Stomach (tissue), 4 donors: ENCODE data around the gene DYDC1.

Experiments used
- EP300 ChIP-seq: sonication (generic); formaldehyde crosslinking; IDR thresholded peaks from one replicate; pipeline ENCODE4 v1.6.1; 2017; ENCODE audit warnings: antibody characterized with exemption
- POLR2A ChIP-seq, 4 donors: fragments of 450-650 bp; IDR thresholded peaks; one replicate each; pipeline ENCODE4 v1.6.1; 2016; ENCODE audit warnings: antibody characterized with exemption in 4 of 4, control low read depth in 2 of 4, mild to moderate bottlenecking in 1 of 4, moderate library complexity in 1 of 4
- POLR2AphosphoS5 ChIP-seq, 3 donors: sonication (generic); formaldehyde crosslinking; IDR thresholded peaks; one replicate each; pipeline ENCODE4 v1.6.1; 2016; ENCODE audit warnings: antibody characterized with exemption in 3 of 3
- TF ChIP-seq, protein P1 (sequence below), 7 experiments: fragments of 450-650 bp in 4 of 7; fragments of 200-600 bp in 3 of 7; sonication (generic) in 3 of 7; IDR thresholded peaks; one replicate each; pipeline ENCODE4 v1.5.1; 2016 to 2019; ENCODE audit warnings: antibody characterized with exemption in 7 of 7, control low read depth in 2 of 7, mild to moderate bottlenecking in 1 of 7

DNA sequence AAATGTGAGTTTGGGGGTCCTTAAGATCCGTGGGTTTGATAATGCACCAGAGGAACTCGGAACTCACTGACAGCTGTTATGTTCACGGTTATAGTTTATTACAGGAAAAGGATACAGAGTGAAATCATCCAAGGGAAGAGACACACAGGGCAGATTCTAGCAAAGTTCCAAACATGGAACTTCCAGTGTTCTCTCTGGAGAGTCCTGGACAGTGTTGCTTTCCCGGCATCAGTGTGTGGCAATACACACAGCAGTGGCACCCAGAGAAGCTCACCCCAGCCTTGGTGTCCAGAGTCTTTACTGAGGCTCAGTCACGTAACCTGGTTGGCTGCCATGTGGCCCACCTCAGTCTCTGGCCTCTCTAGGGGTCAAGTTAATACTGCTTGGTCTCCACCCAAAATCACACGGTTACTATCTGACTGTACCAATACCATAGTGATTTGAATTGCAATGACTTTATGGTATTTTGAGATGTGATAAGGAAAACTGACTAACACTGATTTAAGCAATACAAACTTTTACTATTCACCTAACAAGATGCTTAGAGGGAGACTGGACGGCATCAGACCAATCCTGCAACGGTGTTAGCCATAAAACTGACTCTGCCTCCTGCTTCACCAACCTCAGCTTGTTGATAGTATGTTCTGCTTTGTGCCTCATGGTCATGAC lies 43.7 kb upstream of the DYDC1 start:
- TF ChIP-seq EP300 (no peak), POLR2A (IDR thresholded peaks at IDR 0.05) (no peak), POLR2AphosphoS5 (IDR thresholded peaks at IDR 0.05) (no peak)
- TF ChIP-seq, protein P1, sequence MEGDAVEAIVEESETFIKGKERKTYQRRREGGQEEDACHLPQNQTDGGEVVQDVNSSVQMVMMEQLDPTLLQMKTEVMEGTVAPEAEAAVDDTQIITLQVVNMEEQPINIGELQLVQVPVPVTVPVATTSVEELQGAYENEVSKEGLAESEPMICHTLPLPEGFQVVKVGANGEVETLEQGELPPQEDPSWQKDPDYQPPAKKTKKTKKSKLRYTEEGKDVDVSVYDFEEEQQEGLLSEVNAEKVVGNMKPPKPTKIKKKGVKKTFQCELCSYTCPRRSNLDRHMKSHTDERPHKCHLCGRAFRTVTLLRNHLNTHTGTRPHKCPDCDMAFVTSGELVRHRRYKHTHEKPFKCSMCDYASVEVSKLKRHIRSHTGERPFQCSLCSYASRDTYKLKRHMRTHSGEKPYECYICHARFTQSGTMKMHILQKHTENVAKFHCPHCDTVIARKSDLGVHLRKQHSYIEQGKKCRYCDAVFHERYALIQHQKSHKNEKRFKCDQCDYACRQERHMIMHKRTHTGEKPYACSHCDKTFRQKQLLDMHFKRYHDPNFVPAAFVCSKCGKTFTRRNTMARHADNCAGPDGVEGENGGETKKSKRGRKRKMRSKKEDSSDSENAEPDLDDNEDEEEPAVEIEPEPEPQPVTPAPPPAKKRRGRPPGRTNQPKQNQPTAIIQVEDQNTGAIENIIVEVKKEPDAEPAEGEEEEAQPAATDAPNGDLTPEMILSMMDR (IDR thresholded peaks at IDR 0.05): no peak
